ENCODE data around the gene WDR64.

The WDR64 gene

DNA sequence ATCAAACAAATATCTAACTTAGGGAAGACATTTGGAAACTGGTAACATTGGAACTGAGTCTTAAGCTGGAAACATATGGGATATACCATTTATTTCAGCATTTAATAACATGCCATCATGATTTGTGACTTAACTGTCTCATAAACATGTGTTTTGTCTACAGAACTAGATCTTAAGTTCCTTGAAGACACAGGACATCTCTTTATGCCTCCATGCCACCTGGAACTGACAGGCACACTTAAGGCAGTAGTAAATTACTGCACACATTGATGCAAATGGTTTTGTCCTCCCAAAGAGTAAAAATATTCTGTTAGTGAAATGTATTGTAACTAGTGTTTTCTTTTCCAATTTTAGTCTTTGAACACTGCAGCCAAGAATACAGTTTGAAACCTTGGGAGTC lies 194.3 kb downstream of the WDR64 start:
- H3K79me2 ChIP-seq (ENCODE audit: low read length), result peaks cover 26% of the 10 kb centered on the region
- TF ChIP-seq, protein P1, sequence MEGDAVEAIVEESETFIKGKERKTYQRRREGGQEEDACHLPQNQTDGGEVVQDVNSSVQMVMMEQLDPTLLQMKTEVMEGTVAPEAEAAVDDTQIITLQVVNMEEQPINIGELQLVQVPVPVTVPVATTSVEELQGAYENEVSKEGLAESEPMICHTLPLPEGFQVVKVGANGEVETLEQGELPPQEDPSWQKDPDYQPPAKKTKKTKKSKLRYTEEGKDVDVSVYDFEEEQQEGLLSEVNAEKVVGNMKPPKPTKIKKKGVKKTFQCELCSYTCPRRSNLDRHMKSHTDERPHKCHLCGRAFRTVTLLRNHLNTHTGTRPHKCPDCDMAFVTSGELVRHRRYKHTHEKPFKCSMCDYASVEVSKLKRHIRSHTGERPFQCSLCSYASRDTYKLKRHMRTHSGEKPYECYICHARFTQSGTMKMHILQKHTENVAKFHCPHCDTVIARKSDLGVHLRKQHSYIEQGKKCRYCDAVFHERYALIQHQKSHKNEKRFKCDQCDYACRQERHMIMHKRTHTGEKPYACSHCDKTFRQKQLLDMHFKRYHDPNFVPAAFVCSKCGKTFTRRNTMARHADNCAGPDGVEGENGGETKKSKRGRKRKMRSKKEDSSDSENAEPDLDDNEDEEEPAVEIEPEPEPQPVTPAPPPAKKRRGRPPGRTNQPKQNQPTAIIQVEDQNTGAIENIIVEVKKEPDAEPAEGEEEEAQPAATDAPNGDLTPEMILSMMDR (IDR thresholded peaks at IDR 0.05; ENCODE audit: low read depth, low read length), result no peak
- TF ChIP-seq EZH2phosphoT487 (IDR thresholded peaks at IDR 0.05; ENCODE audit: low read depth), result no peak
- no peak overlapping the region for H3K9ac ChIP-seq (ENCODE audit: low read length)
- H3K27me3 ChIP-seq (ENCODE audit: low read depth, low read length), result no peaks in the 10 kb centered on the region
- H3K4me2 ChIP-seq (ENCODE audit: low read length), result no peak overlapping the region
- peaks cover 15% of the 10 kb centered on the region for H3K36me3 ChIP-seq (replicated peaks; ENCODE audit: low read depth, low read length)
- H3K4me1 ChIP-seq (ENCODE audit: low read length), result peaks cover 20% of the 10 kb centered on the region
- H3K9me3 ChIP-seq (ENCODE audit: insufficient read depth, low read length), result no peaks in the 10 kb centered on the region
- no peak overlapping the region for H3K4me3 ChIP-seq (ENCODE audit: low read length)
- no peak overlapping the region for H3K27ac ChIP-seq (ENCODE audit: low read length)
- no peaks in the 10 kb centered on the region for H4K20me1 ChIP-seq (ENCODE audit: insufficient read depth, low read length)
- 0 out of 2 replicates have a peak overlapping the region, but pooled peaks have one; percentile 100 for H2AFZ ChIP-seq (ENCODE audit: low read depth, low read length)

- H3K9ac ChIP-seq (ENCODE audit: low read length), result peak overlapping the region; percentile 89
- peaks cover 28% of the 10 kb centered on the region for H3K79me2 ChIP-seq (ENCODE audit: low read length)
- H3K4me2 ChIP-seq (ENCODE audit: low read length), result peak overlapping the region; percentile 96
- H3K27me3 ChIP-seq (ENCODE audit: low read depth, low read length), result no peaks in the 10 kb centered on the region
- peak overlapping the region; percentile 90 for H3K27ac ChIP-seq (ENCODE audit: low read length)
- H4K20me1 ChIP-seq (ENCODE audit: insufficient read depth, low read length), result no peaks in the 10 kb centered on the region
- H3K4me1 ChIP-seq (ENCODE audit: low read length), result peaks cover 20% of the 10 kb centered on the region
- H3K9me3 ChIP-seq (ENCODE audit: insufficient read depth, low read length), result no peaks in the 10 kb centered on the region
- no peak for TF ChIP-seq EZH2phosphoT487 (IDR thresholded peaks at IDR 0.05; ENCODE audit: low read depth)
- TF ChIP-seq, protein P1 (IDR thresholded peaks at IDR 0.05; ENCODE audit: low read depth, low read length), result no peak
- peak overlapping the region; percentile 100 for H2AFZ ChIP-seq (ENCODE audit: low read depth, low read length)
- H3K36me3 ChIP-seq (replicated peaks; ENCODE audit: low read depth, low read length), result peaks cover 20% of the 10 kb centered on the region
- peak overlapping the region; percentile 92 for H3K4me3 ChIP-seq (ENCODE audit: low read length)
Observed at GRCh38 chr1:241846862-241847539, 194.9 kb downstream of the WDR64 start.

DNA sequence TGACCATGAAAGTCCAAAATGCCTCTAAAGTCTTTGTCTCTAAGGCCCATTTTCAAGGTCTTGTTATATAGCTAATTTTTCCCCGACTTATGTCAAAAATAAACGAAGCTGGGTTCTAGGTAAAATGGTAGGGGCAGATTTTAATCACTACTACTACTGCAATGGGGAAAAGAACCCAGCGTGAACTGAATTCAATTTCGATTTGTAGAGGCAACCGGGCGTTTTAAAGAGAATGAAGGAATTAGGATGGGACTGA lies 195.4 kb downstream of the WDR64 start:
- Histone ChIP-seq H3K9ac (ENCODE audit: low read length) (peak overlapping the region; percentile 89), H3K4me1 (ENCODE audit: low read length) (peaks cover 19% of the 10 kb centered on the region), H3K4me3 (ENCODE audit: low read length) (peak overlapping the region; percentile 92), H2AFZ (ENCODE audit: low read depth, low read length) (peak overlapping the region; percentile 100), H3K36me3 (replicated peaks; ENCODE audit: low read depth, low read length) (peaks cover 24% of the 10 kb centered on the region), H3K79me2 (ENCODE audit: low read length) (peaks cover 28% of the 10 kb centered on the region), H4K20me1 (ENCODE audit: insufficient read depth, low read length) (no peaks in the 10 kb centered on the region), H3K9me3 (ENCODE audit: insufficient read depth, low read length) (no peaks in the 10 kb centered on the region), H3K4me2 (ENCODE audit: low read length) (peak overlapping the region; percentile 96), H3K27me3 (ENCODE audit: low read depth, low read length) (no peaks in the 10 kb centered on the region), H3K27ac (ENCODE audit: low read length) (peak overlapping the region; percentile 90)
- TF ChIP-seq, protein P1 (IDR thresholded peaks at IDR 0.05; ENCODE audit: low read depth, low read length), result no peak
- no peak for TF ChIP-seq EZH2phosphoT487 (IDR thresholded peaks at IDR 0.05; ENCODE audit: low read depth)

GRCh38 chr1:241847796-241848685 lies 196.0 kb downstream of the WDR64 start, which contains the start of gene EXO1:
EXO1 (plus strand) TSS chr1:241848204; CDS start chr1:241850426, 2,222 bp downstream.
- Histone ChIP-seq H3K79me2 (ENCODE audit: low read length) (peaks cover 28% of the 10 kb centered on the region), H3K4me1 (ENCODE audit: low read length) (peaks cover 18% of the 10 kb centered on the region), H3K9me3 (ENCODE audit: insufficient read depth, low read length) (no peaks in the 10 kb centered on the region), H3K9ac (ENCODE audit: low read length) (peak within 1 kb of the TSS; percentile 89), H3K4me3 (ENCODE audit: low read length) (peak within 1 kb of the TSS; percentile 92), H4K20me1 (ENCODE audit: insufficient read depth, low read length) (no peaks in the 10 kb centered on the region), H3K4me2 (ENCODE audit: low read length) (peak within 1 kb of the TSS; percentile 96), H2AFZ (ENCODE audit: low read depth, low read length) (peak within 1 kb of the TSS; percentile 100), H3K27me3 (ENCODE audit: low read depth, low read length) (no peaks in the 10 kb centered on the region), H3K36me3 (replicated peaks; ENCODE audit: low read depth, low read length) (peaks cover 26% of the 10 kb centered on the region), H3K27ac (ENCODE audit: low read length) (peak within 1 kb of the TSS; percentile 90)
- TF ChIP-seq, protein P1 (IDR thresholded peaks at IDR 0.05; ENCODE audit: low read depth, low read length), result peak; percentile 69
- no peak for TF ChIP-seq EZH2phosphoT487 (IDR thresholded peaks at IDR 0.05; ENCODE audit: low read depth)

Measured in OCI-LY3 (cell line).